ENCODE measurements around the gene RAPGEF5. TPM values are rescaled to one million over a fixed set of nuclear protein-coding genes. Genes with fewer than 3 reads are reported as not detected.

The RAPGEF5 gene
- polyA plus RNA-seq, 1 donor (not counting 4 experiments of a cell fraction or from before 2014, with no cell fraction given): 2.1 TPM

DNA sequence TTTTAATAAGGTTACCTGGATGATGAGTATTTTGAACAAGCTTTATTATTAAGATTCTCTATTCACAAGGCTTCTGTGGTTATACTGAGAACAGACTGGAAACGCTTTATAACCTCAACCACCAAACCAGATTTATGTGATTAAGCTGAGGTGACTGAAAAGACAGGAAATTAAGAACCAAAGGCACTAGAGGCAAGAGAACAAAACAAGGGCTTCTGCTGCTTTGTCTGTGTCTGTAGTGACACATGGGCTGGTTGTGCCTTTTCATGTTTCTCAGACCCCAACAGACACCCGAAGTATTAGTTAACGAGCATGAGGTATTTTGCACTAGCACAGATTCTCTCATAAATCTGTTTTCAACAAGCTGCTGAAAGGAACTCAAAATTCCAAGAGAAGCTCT, 64.4 kb downstream of the RAPGEF5 start:
- dilution Hi-C loops (cut with MboI; ENCODE audit: extremely low pct_ligation_motif_present, low sequenced_read_pairs): no loop called here
- H3K36me3 ChIP-seq (ENCODE audit: control insufficient read depth in 2 of 2, extremely low read depth in 1 of 2, insufficient read depth in 2 of 2, low read length in 2 of 2): peaks cover 0 to 3% of the 10 kb centered on the region in 2 experiments
- H3K4me3 ChIP-seq (ENCODE audit: control insufficient read depth in 2 of 3, extremely low read depth in 1 of 3, insufficient read depth in 2 of 3, low read depth in 1 of 3, low read length in 3 of 3): no peak overlapping the region
- no peaks in the 10 kb centered on the region for H3K79me2 ChIP-seq (ENCODE audit: control insufficient read depth, insufficient read depth, low read length)
- TF ChIP-seq EZH2 (IDR thresholded peaks at IDR 0.05; ENCODE audit: low read length) (no peak), CTCF (optimal IDR thresholded peaks at IDR 0.05 in 1 of 3, IDR thresholded peaks at IDR 0.05 in 1 of 3, conservative IDR thresholded peaks at IDR 0.05 in 1 of 3; ENCODE audit: extremely low read depth in 1 of 3, insufficient read depth in 2 of 3, low read length in 3 of 3) (no peak)
- DNase-seq (ENCODE audit: low read depth, low spot score) (no peak), FAIRE-seq (no peak)
- no peak overlapping the region for H3K27ac ChIP-seq (ENCODE audit: control insufficient read depth, insufficient read depth, low read length)
- no peak overlapping the region for H2AFZ ChIP-seq (ENCODE audit: control insufficient read depth, low read length)
- H3K9ac ChIP-seq (ENCODE audit: control insufficient read depth, extremely low read depth, insufficient read depth, low read length): no peak overlapping the region
- no peaks in the 10 kb centered on the region for H3K4me1 ChIP-seq (ENCODE audit: control insufficient read depth, extremely low read depth, insufficient read depth, low read length)
- no peak overlapping the region for H3K4me2 ChIP-seq (ENCODE audit: control insufficient read depth, extremely low read depth, insufficient read depth, low read depth, low read length)
- no peaks in the 10 kb centered on the region for H3K27me3 ChIP-seq (ENCODE audit: control insufficient read depth, extremely low read depth, insufficient read depth, low read length)
- H3K9me3 ChIP-seq (ENCODE audit: control insufficient read depth, low read depth, low read length): no peaks in the 10 kb centered on the region
- no peaks in the 10 kb centered on the region for H4K20me1 ChIP-seq (ENCODE audit: control insufficient read depth, extremely low read depth, insufficient read depth, low read length)
- H3K9me1 ChIP-seq (ENCODE audit: control insufficient read depth, extremely low read depth, insufficient read depth, low read length): no peaks in the 10 kb centered on the region

DNA sequence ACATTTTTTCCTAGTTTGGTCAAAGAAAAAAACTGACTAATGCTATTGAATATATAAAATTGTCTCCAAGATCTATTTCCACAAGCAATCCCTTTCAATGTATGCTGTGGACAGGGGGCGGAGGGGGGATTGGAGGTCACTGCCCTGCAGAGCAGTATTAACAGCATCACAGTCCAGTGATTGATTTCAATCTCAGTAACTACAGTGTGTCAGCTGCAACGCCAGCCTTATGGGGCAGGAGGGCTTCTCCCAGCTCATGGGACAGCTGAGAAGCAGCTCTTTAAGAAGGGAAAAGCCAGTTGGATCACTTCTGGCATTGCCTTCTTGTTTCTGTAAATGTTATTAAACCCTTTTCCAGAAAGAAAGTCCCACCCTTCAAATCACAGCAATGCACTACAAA, 65.0 kb downstream of the RAPGEF5 start:
- Histone ChIP-seq H3K9ac (ENCODE audit: control insufficient read depth, extremely low read depth, insufficient read depth, low read length) (no peak overlapping the region), H3K79me2 (ENCODE audit: control insufficient read depth, insufficient read depth, low read length) (no peaks in the 10 kb centered on the region), H3K4me2 (ENCODE audit: control insufficient read depth, extremely low read depth, insufficient read depth, low read depth, low read length) (no peak overlapping the region), H2AFZ (ENCODE audit: control insufficient read depth, low read length) (no peak overlapping the region), H3K4me1 (ENCODE audit: control insufficient read depth, extremely low read depth, insufficient read depth, low read length) (no peaks in the 10 kb centered on the region), H3K9me3 (ENCODE audit: control insufficient read depth, low read depth, low read length) (no peaks in the 10 kb centered on the region), H4K20me1 (ENCODE audit: control insufficient read depth, extremely low read depth, insufficient read depth, low read length) (no peaks in the 10 kb centered on the region), H3K9me1 (ENCODE audit: control insufficient read depth, extremely low read depth, insufficient read depth, low read length) (no peaks in the 10 kb centered on the region), H3K36me3 (ENCODE audit: control insufficient read depth in 2 of 2, extremely low read depth in 1 of 2, insufficient read depth in 2 of 2, low read length in 2 of 2) (peaks cover 0 to 3% of the 10 kb centered on the region in 2 experiments), H3K27ac (ENCODE audit: control insufficient read depth, insufficient read depth, low read length) (no peak overlapping the region), H3K27me3 (ENCODE audit: control insufficient read depth, extremely low read depth, insufficient read depth, low read length) (no peaks in the 10 kb centered on the region), H3K4me3 (ENCODE audit: control insufficient read depth in 2 of 3, extremely low read depth in 1 of 3, insufficient read depth in 2 of 3, low read depth in 1 of 3, low read length in 3 of 3) (no peak overlapping the region)
- dilution Hi-C loops (cut with MboI; ENCODE audit: extremely low pct_ligation_motif_present, low sequenced_read_pairs): no loop called here
- TF ChIP-seq EZH2 (IDR thresholded peaks at IDR 0.05; ENCODE audit: low read length) (no peak), CTCF (optimal IDR thresholded peaks at IDR 0.05 in 1 of 3, IDR thresholded peaks at IDR 0.05 in 1 of 3, conservative IDR thresholded peaks at IDR 0.05 in 1 of 3; ENCODE audit: extremely low read depth in 1 of 3, insufficient read depth in 2 of 3, low read length in 3 of 3) (no peak)
- FAIRE-seq: no peak
- no peak for DNase-seq (ENCODE audit: low read depth, low spot score)

Measured in keratinocyte (primary cell).